GOT3 (cell line): ENCODE data around the gene SLCO3A1.
"Not testable (repeated sequence)": the region's sequence is repeated elsewhere in the genome, so short reads cannot be mapped to it uniquely, and the experiment has no call there.

Source experiments
- DNase-seq: peaks from one replicate; lab custom pipeline; 2025; ENCODE audit warnings: mixed read lengths; lab: John Stamatoyannopoulos, UW

The SLCO3A1 gene

GRCh38 chr15:92035551-92035950, 182.0 kb downstream of the SLCO3A1 start:
- no peak for DNase-seq

DNA sequence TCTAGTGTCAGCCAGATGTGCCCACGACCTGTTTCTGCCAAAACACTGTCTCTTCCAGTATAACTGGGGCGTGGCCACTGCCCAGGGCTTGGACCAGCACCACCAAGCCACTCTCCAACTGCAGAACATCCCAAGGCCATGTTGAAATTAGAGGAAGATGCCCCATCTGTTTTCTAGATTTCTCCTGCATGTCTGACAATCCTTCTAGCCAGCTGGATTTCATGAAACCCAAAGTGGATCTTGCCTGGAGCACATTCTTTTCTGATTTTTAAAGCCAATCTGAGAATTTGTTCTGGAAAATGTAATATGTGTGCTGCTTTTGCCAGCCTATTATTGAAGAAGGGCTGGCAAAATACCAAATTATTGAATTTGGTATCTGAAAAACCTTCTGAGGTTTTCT, 182.5 kb downstream of the SLCO3A1 start:
- DNase-seq, result no peak

DNA sequence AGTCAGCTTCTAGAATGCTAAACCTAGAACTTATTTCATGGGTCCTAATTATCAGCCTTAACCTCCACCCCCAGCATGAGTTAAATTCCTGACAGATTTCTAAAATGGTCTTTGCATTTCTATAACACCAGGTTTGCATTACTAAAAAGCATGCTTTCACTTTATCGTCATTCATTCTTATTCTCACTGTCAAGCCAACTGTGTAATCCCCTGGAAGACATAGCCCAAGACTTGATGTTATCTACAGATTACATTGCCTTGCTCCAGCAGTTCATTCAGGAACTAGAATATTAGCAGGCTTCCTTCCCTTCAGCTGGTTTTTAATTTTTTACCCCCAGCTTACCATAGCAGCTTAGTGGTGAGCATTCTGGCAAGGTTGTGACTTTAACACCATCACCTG, 184.0 kb downstream of the SLCO3A1 start:
- no peak for DNase-seq

DNA sequence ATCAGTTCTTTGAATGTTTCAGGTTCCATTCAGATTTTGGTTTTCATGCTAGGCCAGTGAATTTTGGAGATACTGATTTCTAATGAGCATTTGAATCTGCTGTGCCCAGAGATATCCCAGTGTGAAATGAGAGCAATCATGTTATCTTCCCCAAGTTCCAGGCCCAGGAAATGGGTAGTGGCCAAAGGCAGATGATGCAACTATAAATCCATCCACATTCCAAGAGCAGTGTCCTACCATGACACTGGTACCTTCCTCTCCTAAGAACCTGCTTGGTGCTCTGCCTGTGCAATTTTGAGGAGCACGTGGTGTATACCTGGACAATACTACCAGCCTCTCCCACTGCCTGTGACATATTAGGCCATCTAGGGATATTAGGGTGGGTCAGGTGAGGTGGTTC, 186.8 kb downstream of the SLCO3A1 start:
- DNase-seq, result no peak

DNA sequence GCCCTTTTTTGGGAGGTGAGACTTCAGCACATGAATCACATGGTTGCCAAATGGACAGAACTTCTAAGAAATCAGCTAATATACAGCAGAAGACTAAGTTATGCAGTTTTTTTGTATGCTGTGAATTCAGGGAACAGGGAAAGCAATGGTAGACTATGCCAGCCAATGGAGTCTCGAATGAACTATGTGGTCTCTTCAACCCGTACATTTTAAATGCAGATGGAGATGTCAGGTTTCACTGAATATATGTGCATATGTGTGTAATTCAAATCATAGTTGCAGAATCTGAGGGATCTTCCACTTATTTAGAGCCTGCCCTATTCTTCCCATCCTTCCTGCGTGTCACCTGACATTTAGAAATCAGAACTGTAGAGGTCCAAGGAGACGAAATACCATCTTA, 187.9 kb downstream of the SLCO3A1 start:
- DNase-seq, result no peak

DNA sequence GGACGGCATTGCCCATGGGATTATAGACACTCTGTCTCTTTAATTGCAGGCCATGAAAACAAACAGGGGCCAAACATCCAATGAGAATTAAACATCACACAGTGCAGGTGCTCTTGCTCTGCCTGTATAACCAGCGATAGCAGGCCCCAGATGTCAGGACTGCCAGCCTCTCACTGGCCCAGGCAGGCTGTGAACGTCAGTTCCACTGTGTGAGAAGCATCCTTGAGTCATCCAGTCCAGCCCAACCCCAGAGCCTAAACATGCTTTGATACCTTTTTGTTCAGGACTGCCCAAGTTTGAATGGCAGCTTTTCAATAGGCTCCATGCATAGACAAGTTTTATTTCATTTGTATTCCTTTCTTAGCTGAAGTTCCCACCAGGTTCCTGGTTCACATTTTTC, 189.8 kb downstream of the SLCO3A1 start:
- no peak for DNase-seq

- no peak for DNase-seq
Measured at GRCh38 chr15:92044203-92044909, 190.8 kb downstream of the SLCO3A1 start.

DNA sequence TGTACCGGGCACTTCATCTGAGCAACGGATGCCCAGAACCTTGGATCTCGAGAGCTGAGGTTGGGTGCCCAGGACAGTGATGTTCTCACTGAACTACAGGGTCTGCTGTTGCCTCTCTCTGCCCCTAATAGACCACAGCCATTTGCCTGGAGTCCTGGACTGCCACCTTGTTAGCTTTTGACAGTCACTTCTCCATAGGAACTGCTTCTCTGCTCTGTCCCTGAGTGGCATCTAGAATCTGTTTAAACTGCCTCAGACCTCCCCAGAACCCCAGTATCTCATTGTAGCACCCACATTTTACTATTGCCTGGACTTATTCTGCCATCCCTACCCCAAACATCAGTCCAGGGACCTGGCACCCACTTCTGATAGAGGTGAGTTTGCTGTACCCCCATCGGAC, 194.4 kb downstream of the SLCO3A1 start:
- no peak for DNase-seq

DNA sequence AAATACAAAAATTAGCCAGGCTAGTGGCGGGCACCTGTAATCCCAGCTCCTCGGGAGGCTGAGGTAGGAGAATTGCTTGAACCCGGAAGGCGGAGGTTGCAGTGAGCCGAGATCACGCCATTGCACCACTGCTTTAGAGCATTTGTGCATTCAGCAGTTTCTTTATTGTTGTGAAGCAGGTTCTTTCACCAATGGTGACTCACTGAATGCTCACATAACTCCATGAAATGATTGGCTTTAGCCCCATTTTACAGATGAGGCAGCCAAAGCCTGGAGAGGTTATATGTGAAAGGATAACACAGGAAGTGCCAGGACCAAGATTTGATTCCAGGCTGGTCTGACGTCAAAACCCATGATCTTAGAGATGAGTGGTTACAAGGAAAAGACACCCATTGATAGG, 195.2 kb downstream of the SLCO3A1 start:
- DNase-seq, result no peak

- DNase-seq, result no peak
Measured at GRCh38 chr15:92049290-92049989, 195.9 kb downstream of the SLCO3A1 start.

GRCh38 chr15:92050220-92050898, 196.9 kb downstream of the SLCO3A1 start:
- no peak for DNase-seq

DNA sequence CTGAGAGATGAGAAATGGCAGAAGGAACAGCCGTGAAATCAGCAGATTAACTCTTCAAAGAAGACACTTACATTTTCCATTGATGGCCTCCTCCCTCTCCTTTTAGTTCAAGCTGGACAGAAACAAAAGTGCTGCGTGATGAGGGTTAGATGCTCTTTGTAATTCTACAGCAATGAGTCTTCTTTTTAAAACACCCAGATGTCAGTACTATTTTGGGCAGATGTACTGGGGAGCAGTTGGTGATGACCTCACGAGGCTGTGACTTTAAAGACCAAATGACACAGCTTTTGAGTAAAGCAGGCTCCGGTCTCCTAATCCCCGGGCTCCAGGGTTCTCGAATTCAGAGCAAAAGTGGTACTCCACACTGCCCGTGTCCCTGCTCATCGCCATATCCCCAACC, 198.2 kb downstream of the SLCO3A1 start:
- DNase-seq, result no peak

DNA sequence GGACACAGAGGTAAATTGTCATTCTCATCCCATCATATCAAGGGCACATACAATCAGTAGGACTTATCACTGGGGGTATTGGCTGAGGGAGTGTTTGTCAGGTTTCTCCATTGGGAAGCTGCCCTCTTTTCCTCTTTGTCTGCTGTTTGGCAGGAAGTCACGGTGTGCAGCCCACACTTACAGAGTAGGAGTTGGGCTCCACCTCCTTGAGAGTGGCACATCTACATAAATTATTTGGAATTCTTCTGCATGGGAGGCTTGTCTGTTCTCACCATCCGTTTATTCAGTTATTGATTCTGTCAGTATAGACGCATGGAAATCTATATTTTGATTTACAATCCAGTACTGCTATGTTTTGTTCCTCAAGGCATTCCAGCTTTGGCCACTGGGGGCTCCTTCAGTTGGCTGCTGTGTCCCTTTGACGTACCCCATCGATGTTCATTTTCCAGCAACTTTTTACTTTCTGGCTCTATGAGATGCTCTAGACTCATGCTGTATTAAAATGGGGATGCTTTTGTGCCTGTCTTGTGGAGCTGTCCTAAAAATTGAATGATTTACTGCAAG, 200.3 kb downstream of the SLCO3A1 start:
- no peak for DNase-seq

DNA sequence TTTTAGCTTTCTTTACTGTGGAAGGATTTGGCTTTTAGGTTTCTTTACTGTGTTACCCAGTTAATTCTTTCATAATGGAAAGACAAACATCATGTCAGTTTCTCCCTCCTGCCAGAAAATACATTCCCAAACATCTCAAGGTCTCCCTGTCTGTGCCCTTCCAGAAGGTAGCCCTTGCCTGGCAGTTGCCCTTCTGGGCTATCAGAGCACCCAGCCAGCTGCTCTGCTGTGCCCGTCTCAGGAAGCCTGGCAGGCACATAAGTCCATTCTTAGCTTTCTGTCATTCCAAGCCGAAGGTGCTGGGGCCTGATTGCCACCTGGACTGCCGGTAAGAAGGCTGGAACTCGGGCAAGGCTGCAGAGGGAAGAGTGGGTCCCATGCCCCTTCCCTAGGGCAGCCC, 203.4 kb downstream of the SLCO3A1 start:
- DNase-seq, result no peak

- no peak for DNase-seq
Measured at GRCh38 chr15:92059036-92059970, 205.8 kb downstream of the SLCO3A1 start.

DNA sequence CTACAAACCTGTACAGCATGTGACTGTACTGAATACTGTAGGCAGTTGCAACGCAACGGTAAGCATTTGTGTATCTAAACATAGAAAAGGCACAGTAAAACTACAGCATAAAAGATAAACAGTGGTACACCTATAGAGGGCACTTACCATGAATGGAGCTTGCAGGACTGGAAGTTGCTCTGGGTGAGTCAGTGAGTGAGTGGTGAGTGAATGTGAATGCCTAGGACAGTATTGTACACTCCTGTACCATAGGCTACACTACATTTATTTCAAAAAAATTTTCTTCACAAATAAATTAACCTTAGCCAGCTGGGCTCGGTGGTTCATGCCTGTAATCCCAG, 206.4 kb downstream of the SLCO3A1 start:
- not testable (repeated sequence) for DNase-seq

GRCh38 chr15:92061511-92062195, 208.1 kb downstream of the SLCO3A1 start:
- DNase-seq, result no peak

- DNase-seq, result no peak
Measured at GRCh38 chr15:92062505-92062904, 209.0 kb downstream of the SLCO3A1 start.

DNA sequence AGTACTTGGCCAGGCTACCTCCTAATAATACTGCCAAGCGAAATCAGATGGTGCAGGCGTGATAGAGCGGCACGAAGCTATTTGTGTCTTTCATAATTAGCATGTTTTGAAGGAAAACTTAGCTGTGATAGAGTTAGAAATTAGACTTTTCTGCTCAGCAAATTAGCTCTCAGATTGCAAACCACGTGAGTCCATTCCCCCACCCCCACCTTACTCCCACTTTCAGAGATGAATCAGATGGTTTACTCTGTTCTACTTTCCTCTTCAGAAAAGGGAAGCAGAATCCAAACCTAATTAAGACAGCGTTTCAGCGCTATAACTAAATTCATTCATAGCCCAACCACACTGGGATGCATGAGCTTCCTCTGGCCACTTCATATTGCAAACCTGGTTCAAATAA, 214.6 kb downstream of the SLCO3A1 start:
- DNase-seq, result no peak

GRCh38 chr15:92069308-92070250, 216.1 kb downstream of the SLCO3A1 start:
- no peak for DNase-seq
